ENCODE results near the gene ERICH6.
A peak's percentile ranks its signal among the peaks of the same experiment; 100 is the strongest.

Gene ERICH6

DNA sequence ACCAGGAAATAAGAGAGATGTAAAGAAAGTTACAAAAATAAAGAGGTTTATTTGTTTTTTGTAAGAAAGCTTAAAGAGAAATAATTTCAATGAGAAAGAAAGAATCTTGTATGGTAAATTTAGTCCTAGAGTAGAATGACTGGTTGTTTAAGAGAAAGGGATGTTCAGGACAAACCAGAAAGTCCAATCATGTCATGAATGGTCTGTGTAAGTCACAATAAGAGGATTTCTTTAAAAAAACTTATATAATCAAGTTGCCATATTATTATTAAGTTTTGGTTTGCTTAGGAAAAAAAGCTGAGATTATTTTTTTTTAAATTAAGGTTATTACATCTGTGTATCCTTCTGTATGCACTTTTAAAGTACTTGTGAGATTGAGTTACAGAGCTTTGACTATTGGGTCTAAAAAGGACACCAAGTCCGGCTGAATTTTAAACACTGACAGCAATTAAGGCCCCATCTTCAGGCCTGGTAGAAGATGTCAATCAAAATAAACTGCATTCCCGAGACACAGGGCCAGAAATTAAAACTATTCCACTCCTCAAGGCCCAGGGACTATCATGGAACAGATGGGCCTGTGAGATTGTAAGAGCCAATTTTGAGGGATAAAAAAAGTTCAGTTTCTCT lies 12.2 kb downstream of the ERICH6 start:
- DNase-seq (ENCODE audit: low spot score in 2 of 2): no peak
- H3K4me3 Mint-ChIP-seq: no peak overlapping the region
- no peaks in the 10 kb centered on the region for H3K9me3 Mint-ChIP-seq
- H3K36me3 Mint-ChIP-seq (ENCODE audit: insufficient read depth): no peaks in the 10 kb centered on the region
- H3K27me3 Mint-ChIP-seq: no peaks in the 10 kb centered on the region
- H3K4me1 Mint-ChIP-seq: no peaks in the 10 kb centered on the region
- no peak for ATAC-seq (replicated peaks; ENCODE audit: extremely low read depth, poor library complexity, severe bottlenecking)
- H3K27ac Mint-ChIP-seq (ENCODE audit: low read depth): no peak overlapping the region

DNA sequence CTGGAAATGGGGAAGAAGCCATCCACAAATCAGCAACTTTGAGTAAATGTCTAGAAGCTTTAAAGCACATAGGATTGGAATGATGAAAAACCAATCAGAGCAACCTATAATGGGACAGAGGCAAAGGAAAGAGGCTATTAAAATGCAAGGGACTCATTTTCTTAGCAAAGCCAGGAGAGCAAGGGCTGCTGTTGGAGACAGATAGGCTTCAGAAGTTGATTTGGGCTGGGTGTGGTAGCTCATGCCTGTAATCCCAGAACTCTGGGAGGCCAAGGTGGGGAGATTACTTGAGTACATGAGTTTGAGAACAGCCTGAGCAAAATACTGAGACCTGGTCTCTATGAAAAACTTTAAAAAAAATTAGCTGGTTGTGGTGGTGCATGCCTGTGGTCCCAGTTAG lies 16.1 kb downstream of the ERICH6 start:
- no peak overlapping the region for H3K4me3 Mint-ChIP-seq
- DNase-seq (ENCODE audit: low spot score in 2 of 2): no peak
- H3K4me1 Mint-ChIP-seq: no peaks in the 10 kb centered on the region
- H3K9me3 Mint-ChIP-seq: no peaks in the 10 kb centered on the region
- no peak for ATAC-seq (replicated peaks; ENCODE audit: extremely low read depth, poor library complexity, severe bottlenecking)
- no peak overlapping the region for H3K27ac Mint-ChIP-seq (ENCODE audit: low read depth)
- H3K27me3 Mint-ChIP-seq: no peaks in the 10 kb centered on the region
- no peaks in the 10 kb centered on the region for H3K36me3 Mint-ChIP-seq (ENCODE audit: insufficient read depth)

DNA sequence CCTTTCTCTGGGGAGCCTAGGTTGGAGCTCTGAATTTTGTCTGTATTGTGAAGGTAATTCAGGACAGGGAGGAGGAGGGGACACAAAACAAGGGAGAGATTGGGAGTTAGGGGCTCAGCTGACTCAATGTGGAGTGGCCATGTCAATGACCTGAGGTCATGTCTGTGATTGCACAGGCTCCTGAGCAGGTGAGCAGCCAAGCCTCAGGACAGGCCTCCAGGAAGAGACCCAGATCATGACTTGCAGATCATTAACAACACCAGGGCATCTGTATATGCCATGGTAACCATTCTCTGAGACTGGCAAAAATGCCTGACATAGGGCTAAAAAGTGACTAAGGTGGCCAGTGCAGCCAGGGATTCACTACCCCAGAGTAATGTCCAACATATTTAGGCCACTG lies 20.9 kb downstream of the ERICH6 start:
- Mint-ChIP-seq H3K27me3 (no peaks in the 10 kb centered on the region), H3K27ac (ENCODE audit: low read depth) (no peak overlapping the region), H3K4me3 (no peak overlapping the region), H3K36me3 (ENCODE audit: insufficient read depth) (no peaks in the 10 kb centered on the region), H3K4me1 (no peaks in the 10 kb centered on the region), H3K9me3 (no peaks in the 10 kb centered on the region)
- ATAC-seq (replicated peaks; ENCODE audit: extremely low read depth, poor library complexity, severe bottlenecking) (no peak), DNase-seq (ENCODE audit: low spot score in 2 of 2) (no peak)

DNA sequence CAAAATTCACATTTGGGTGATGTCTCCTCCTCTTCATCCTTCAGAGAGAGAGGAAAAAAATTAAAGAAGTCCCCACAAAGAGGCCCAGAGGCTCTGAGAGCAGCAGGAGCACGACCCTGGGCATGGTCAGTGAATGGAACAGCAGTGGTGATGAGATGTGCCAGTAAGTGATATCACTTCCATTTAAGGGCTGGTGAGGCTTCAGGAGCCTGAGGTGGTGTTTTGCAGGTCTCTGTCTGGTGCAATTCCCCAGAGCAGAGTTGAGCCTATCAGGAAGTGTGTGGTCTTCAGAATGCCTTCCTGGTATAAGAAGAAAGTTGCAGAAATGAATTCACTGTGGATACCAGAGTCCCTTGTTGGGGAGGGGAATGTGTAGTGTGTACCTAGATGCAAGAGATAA lies 21.4 kb downstream of the ERICH6 start:
- Mint-ChIP-seq H3K27ac (ENCODE audit: low read depth) (no peak overlapping the region), H3K9me3 (no peaks in the 10 kb centered on the region), H3K4me1 (no peaks in the 10 kb centered on the region), H3K27me3 (no peaks in the 10 kb centered on the region), H3K4me3 (no peak overlapping the region), H3K36me3 (ENCODE audit: insufficient read depth) (no peaks in the 10 kb centered on the region)
- DNase-seq (ENCODE audit: low spot score in 2 of 2) (no peak), ATAC-seq (replicated peaks; ENCODE audit: extremely low read depth, poor library complexity, severe bottlenecking) (no peak)

DNA sequence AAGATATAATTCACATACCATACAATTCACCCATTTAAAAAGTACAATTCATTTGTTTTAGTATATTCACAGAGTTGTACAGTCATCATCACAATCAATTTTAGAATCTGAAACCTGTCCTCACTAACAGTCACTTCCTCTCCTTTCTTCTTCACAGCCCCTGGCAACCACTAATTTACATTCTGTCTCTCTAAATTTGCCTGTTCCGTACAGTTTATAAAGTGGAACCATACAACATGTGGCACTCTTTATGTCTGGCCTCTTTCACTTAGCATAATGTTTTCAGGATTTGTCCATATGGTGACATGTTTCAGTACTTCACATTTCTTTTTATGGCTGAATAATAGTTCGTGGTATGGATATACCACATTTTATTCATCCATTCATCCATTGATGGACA lies 22.7 kb downstream of the ERICH6 start:
- Mint-ChIP-seq H3K27ac (ENCODE audit: low read depth) (no peak overlapping the region), H3K36me3 (ENCODE audit: insufficient read depth) (no peaks in the 10 kb centered on the region), H3K4me1 (no peaks in the 10 kb centered on the region), H3K9me3 (peaks cover 3% of the 10 kb centered on the region), H3K27me3 (no peaks in the 10 kb centered on the region), H3K4me3 (no peak overlapping the region)
- no peak for DNase-seq (ENCODE audit: low spot score in 2 of 2)
- ATAC-seq (replicated peaks; ENCODE audit: extremely low read depth, poor library complexity, severe bottlenecking): peak; percentile 40

DNA sequence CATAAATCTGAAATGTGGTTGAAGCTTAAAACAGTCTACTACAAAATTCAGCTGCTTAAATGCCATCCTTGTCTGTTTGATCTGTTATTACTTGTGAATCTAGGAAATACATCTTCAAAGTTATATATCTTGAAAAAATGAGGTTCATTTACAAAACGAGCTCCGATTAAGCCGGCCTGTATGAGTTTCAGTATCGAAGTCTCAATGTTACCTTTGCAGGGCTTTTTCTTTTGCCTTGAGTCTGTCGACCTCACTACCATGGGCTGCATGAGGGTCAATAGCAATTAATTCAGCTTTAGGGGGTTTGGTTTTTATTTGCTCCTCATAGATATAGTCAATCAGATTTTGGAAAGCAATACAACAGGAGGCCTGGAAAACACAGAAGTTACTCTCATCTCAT lies 23.2 kb downstream of the ERICH6 start:
- peaks cover 8% of the 10 kb centered on the region for H3K9me3 Mint-ChIP-seq
- H3K27me3 Mint-ChIP-seq: no peaks in the 10 kb centered on the region
- H3K36me3 Mint-ChIP-seq (ENCODE audit: insufficient read depth): no peaks in the 10 kb centered on the region
- no peak overlapping the region for H3K27ac Mint-ChIP-seq (ENCODE audit: low read depth)
- H3K4me3 Mint-ChIP-seq: no peak overlapping the region
- DNase-seq (ENCODE audit: low spot score in 2 of 2) (no peak), ATAC-seq (replicated peaks; ENCODE audit: extremely low read depth, poor library complexity, severe bottlenecking) (no peak)
- no peaks in the 10 kb centered on the region for H3K4me1 Mint-ChIP-seq

DNA sequence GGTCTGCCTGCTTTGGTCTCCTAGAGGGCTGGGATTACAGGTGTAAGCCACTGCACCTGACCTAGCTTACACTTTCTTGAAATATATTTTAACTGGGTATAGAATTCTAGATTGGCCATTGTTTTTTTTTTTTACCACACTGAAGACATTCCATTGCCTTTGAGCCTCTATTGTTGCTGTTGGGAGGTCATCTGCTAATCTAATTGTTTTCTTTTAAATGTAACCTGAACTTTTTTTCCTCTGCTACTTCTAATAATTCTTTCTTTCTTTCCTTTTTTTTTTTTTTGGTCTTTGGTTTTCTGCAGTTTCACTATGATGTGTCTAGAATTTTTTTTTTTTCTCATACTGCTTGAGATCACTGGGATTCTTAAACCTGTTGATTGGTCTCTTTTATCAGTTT lies 28.1 kb downstream of the ERICH6 start:
- no peaks in the 10 kb centered on the region for H3K36me3 Mint-ChIP-seq (ENCODE audit: insufficient read depth)
- peaks cover 9% of the 10 kb centered on the region for H3K9me3 Mint-ChIP-seq
- no peak overlapping the region for H3K27ac Mint-ChIP-seq (ENCODE audit: low read depth)
- peaks cover 20% of the 10 kb centered on the region for H3K27me3 Mint-ChIP-seq
- DNase-seq (ENCODE audit: low spot score in 2 of 2) (no peak), ATAC-seq (replicated peaks; ENCODE audit: extremely low read depth, poor library complexity, severe bottlenecking) (no peak)
- H3K4me1 Mint-ChIP-seq: no peaks in the 10 kb centered on the region
- no peak overlapping the region for H3K4me3 Mint-ChIP-seq

DNA sequence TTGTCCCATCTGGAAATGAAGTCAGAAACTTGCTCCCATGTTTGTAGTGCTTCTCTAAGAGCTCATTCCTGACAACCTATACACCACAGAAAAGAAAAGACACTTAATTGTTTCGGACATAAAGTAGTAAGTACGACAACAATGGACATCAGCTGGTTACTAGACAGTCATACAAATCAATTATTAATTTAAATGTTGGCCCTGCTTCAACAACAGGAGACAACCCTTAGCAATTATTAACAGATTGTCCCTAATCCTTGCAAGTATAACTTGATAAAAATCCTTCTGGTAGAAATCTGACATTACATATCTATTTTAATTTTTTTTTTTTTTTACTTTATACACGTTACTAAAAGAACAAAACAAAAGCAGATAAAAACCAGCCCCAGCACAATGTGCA lies 29.8 kb downstream of the ERICH6 start:
- Mint-ChIP-seq H3K36me3 (ENCODE audit: insufficient read depth) (no peaks in the 10 kb centered on the region), H3K27ac (ENCODE audit: low read depth) (no peak overlapping the region), H3K27me3 (peaks cover 20% of the 10 kb centered on the region)

DNA sequence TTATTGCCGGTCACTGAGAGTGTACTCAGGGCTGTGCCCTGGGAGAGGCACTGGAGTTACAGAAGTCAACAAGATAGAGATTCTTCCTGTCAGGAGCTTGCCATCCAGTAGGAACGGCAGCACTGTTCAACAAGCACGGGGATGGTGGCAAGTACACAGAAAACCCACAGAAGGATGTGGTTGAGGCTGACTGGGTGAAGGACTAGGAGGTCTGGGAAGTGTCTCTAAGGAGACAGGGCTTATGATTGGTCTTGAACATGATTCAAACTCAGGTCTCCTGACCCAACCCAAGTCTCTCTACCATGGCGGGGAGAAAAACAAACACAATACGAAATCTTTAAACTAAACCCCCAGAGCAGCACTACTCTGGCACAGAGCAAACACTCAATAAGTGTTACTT lies 37.6 kb downstream of the ERICH6 start:
- no peaks in the 10 kb centered on the region for H3K36me3 Mint-ChIP-seq (ENCODE audit: insufficient read depth)
- H3K4me3 Mint-ChIP-seq: no peak overlapping the region
- no peak overlapping the region for H3K27ac Mint-ChIP-seq (ENCODE audit: low read depth)
- H3K9me3 Mint-ChIP-seq: no peaks in the 10 kb centered on the region
- DNase-seq (ENCODE audit: low spot score in 2 of 2): no peak
- peaks cover 6% of the 10 kb centered on the region for H3K4me1 Mint-ChIP-seq
- peaks cover 50% of the 10 kb centered on the region for H3K27me3 Mint-ChIP-seq
- no peak for ATAC-seq (replicated peaks; ENCODE audit: extremely low read depth, poor library complexity, severe bottlenecking)

More for the DNA sequence above, 29.8 kb downstream of the ERICH6 start:
- DNase-seq (ENCODE audit: low spot score in 2 of 2) (no peak), ATAC-seq (replicated peaks; ENCODE audit: extremely low read depth, poor library complexity, severe bottlenecking) (no peak)
- Mint-ChIP-seq H3K4me1 (no peaks in the 10 kb centered on the region), H3K4me3 (no peak overlapping the region), H3K9me3 (peaks cover 9% of the 10 kb centered on the region)

DNA sequence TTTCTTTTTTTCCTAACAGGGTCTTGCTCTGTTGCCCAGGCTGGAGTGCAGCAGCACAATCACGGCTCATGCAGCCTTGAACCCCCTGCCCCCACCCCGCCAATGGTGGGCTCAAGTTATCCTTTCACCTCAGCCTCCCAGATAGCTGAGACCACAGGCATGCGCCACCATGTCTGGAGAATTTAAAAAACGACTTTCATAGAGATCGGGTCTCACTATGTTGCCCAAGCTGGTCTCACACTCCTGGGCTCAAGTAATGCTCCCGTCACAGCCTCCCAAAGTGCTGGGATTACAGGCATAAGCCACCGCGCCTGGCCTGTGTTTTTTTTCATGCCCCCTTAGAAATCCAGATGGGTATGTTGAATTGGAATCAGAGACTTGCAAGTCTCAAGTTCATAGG lies 40.3 kb downstream of the ERICH6 start:
- Mint-ChIP-seq H3K4me3 (no peak overlapping the region), H3K9me3 (no peaks in the 10 kb centered on the region), H3K36me3 (ENCODE audit: insufficient read depth) (no peaks in the 10 kb centered on the region), H3K27ac (ENCODE audit: low read depth) (no peak overlapping the region), H3K27me3 (peaks cover 68% of the 10 kb centered on the region), H3K4me1 (peaks cover 6% of the 10 kb centered on the region)
- ATAC-seq (replicated peaks; ENCODE audit: extremely low read depth, poor library complexity, severe bottlenecking) (no peak), DNase-seq (ENCODE audit: low spot score in 2 of 2) (no peak)

DNA sequence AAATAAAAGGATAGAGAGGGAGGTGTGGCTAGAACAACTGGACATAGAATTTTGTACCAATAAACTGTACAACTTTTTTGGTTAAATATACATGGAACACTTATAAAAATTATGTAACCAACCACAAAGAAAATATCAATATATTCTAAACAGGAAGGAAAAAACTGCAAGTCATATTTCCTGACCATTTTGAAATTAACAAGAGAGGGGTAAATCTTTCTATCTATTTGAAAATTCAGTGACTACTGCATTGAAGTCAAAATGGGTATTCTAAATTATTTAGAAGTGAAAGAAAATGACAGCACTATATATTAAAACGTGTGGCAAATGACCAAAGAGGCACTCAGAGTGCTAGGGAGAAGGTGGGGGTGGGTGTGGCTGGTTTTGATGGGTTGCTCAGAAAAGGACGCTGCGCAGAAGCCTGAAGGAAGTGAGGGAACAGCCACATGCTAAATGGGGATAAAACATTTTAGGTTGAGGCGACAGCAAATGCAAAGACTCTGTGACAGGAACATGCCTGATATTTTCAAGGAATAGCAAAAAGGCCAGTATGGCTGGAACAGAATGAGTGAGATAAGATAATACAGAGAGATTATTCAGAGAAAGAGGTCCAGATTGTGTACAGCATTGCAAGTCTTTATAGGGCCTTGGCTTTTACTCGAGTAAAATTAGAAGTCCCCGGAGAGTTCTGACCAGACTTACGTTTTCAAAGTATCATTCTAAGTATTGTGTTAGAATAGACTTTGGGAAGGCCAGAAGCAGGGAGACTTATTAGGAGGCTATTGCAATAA lies 41.1 kb downstream of the ERICH6 start:
- DNase-seq (ENCODE audit: low spot score in 2 of 2): no peak
- Mint-ChIP-seq H3K4me3 (no peak overlapping the region), H3K4me1 (peaks cover 6% of the 10 kb centered on the region), H3K36me3 (ENCODE audit: insufficient read depth) (no peaks in the 10 kb centered on the region), H3K27me3 (peaks cover 60% of the 10 kb centered on the region), H3K9me3 (no peaks in the 10 kb centered on the region), H3K27ac (ENCODE audit: low read depth) (no peak overlapping the region)
- no peak for ATAC-seq (replicated peaks; ENCODE audit: extremely low read depth, poor library complexity, severe bottlenecking)

DNA sequence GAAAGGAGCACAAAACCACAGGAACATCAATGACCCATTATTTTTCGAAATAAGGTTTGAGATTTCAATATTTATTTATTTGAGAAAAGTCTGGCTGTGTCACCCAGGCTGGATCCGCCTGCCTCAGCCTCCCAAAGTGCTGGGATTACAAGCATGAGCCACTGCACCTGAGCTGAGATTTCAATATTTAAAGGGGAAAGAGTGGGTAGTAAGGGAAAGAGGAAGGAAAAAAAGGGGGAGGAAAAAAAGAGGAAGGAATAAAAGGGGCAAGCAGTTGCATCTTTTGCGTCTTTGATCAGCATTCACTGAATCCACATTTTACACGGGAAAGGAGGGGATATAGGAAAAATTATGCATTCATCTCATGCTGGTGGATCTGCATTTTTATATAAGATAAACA lies 47.4 kb downstream of the ERICH6 start:
- ATAC-seq (replicated peaks; ENCODE audit: extremely low read depth, poor library complexity, severe bottlenecking) (no peak), DNase-seq (ENCODE audit: low spot score in 2 of 2) (no peak)
- H3K36me3 Mint-ChIP-seq (ENCODE audit: insufficient read depth): peaks cover 2% of the 10 kb centered on the region
- no peak overlapping the region for H3K27ac Mint-ChIP-seq (ENCODE audit: low read depth)
- no peaks in the 10 kb centered on the region for H3K4me1 Mint-ChIP-seq
- peaks cover 33% of the 10 kb centered on the region for H3K27me3 Mint-ChIP-seq
- no peak overlapping the region for H3K4me3 Mint-ChIP-seq
- no peaks in the 10 kb centered on the region for H3K9me3 Mint-ChIP-seq

DNA sequence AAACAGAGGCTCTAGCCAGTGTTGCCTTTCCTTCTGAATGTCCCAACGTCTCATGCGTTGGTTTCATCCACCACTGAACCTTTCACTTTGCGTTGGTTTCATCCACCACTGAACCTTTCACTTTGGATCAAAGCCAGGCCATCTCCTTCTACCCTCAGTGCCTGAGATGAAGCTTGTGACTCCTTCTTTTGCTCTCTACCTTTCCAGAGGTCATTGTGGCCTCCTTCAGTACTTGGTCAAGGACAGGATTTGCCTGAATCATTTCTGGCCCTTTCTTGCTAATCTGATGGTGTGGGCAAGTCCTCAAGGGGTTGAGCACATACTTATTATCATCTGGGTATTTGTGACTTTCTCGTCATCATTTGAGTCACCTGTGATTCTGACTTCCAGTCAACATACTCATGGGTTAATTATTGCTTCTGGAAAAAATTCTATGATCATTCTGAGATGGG lies 50.6 kb downstream of the ERICH6 start:
- no peaks in the 10 kb centered on the region for H3K4me1 Mint-ChIP-seq
- H3K9me3 Mint-ChIP-seq: no peaks in the 10 kb centered on the region
- H3K27ac Mint-ChIP-seq (ENCODE audit: low read depth): no peak overlapping the region
- no peak overlapping the region for H3K4me3 Mint-ChIP-seq
- H3K27me3 Mint-ChIP-seq: peaks cover 13% of the 10 kb centered on the region
- H3K36me3 Mint-ChIP-seq (ENCODE audit: insufficient read depth): peaks cover 2% of the 10 kb centered on the region
- ATAC-seq (replicated peaks; ENCODE audit: extremely low read depth, poor library complexity, severe bottlenecking) (no peak), DNase-seq (ENCODE audit: low spot score in 2 of 2) (no peak)
